ENCODE data around the gene CHRNE.
"Not testable (repeated sequence)": the region's sequence is repeated elsewhere in the genome, so short reads cannot be mapped to it uniquely, and the experiment has no call there.

CHRNE gene

DNA sequence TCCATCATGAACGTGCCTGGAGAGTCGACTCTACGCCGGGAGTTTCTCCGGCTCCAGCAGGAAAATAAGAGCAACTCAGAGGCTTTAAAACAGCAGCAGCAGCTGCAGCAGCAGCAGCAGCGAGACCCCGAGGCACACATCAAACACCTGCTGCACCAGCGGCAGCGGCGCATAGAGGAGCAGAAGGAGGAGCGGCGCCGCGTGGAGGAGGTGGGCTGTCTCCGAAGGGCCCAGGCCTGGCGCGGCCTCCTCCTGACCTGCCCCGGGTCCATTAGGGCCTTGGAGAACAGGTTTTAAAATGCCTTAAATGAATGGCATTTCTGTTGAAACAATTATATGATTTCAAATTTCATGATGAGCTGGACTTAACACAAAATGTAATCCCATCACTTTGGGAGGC, 15.3 kb downstream of the CHRNE start:
- DNase-seq (ENCODE audit: low read depth in 2 of 2), result no peak

DNA sequence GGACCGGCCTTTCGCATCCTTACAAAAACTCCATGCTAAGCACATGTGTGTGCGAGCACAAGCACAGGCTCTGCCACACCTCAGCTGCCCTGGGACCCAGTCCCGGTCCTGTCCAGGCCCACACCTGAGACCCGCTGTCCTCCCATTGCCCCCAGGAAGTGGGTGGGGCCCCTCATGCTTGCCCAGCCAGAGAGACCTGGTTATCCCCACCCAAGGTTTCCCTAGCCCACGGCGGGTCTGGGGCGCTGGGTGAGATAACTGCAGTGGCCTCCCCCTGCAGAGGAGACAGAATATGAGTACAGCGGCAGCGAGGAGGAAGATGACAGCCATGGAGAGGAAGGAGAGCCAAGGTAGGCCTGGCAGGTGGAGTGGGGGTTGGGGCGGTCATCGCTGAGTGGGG, 16.1 kb downstream of the CHRNE start:
- DNase-seq (ENCODE audit: low read depth in 2 of 2), result no peak

DNA sequence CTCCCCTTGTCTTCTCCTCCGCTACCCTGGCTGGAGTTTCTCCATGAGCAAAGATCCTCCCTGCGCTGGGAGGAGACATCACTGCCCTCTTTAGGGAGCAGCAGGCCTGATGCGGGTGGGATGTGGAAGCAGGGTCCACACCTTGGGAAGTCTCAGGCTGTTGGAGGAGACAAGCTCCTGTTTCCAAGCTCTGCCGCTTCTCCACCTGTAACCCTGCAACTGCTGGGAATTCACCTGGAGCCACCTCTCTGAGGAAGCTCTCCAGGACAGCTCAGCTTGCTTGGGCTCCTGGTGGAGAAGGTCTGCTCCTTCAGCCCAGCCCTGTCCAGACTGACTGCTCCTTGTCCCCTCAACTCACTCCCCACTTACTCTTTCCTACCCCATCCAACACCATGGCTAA, 18.4 kb downstream of the CHRNE start:
- DNase-seq (ENCODE audit: low read depth in 2 of 2), result no peak

DNA sequence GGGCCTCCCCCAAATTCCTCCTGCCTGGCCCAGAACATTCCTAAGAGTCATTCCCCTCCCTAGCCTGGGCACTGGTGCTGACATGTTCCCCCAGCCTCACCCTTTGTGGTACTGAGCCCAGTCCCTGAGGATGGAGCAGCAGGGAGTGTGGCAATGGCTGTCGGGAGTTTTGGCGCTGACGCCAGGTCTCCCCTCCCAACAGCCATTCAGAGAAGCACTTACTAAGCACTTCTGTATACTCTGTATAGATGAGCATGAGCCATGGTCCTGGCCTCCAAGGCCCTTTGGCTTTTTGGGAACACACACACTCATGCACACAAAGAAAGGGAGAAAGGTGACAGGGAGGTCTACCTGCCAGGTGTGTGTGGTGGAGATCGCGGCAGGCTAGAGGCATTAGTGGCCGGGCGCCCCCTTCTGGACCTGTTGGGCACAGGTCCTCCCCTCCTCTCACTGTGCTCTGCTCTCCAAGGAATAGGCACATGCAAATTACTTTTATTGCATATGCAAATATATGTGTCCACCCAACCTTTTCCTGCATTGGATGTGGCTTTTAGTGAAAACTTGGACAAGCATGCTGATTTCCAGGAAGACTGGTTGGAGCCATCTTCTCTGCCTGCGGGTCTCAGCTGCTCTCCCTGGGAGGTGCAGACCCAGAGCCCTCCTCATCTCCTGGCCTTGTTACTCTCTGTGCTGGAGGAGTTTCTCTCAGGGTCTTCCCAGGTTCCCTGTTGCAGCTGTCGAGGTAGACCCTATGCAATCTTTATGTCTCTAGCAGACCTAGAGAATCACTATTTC, 20.9 kb downstream of the CHRNE start:
- peak; percentile 48 to 49 for DNase-seq (ENCODE audit: low read depth in 2 of 2)

DNA sequence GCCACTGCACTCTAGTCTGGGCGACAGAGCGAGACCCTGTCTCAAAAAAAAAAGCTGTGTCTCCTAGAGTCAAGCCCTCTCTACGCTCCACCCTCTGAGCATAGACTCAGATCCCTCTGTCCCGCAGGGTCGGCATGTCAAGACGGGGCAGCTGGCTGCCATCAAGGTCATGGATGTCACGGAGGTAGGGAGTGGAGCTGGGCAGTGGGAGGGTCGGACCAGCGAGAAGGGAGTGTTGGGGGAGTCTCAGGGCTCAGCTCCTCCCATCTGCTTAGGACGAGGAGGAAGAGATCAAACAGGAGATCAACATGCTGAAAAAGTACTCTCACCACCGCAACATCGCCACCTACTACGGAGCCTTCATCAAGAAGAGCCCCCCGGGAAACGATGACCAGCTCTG, 22.0 kb downstream of the CHRNE start:
- no peak for DNase-seq (ENCODE audit: low read depth in 2 of 2)

DNA sequence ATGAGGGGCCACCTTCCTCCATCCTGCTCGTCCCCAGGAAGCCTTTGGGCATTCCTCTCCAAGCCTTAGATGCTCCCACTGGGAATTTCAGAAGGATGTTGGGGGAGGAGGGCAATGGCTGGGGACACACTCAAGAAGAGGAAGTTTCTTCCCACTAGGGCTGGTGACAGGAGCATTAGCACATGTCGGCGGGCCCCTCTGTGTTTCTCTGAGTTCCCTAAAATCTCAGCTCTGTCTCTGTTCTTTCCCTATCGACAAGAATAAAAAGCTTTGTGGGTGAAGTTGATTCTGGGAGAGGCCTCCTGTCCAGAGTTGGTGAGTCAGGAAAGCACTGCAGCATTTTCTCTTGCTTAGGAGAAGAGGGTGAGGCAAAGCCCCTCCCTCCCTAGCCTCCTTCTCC, 23.3 kb downstream of the CHRNE start:
- DNase-seq (ENCODE audit: low read depth in 2 of 2), result no peak

DNA sequence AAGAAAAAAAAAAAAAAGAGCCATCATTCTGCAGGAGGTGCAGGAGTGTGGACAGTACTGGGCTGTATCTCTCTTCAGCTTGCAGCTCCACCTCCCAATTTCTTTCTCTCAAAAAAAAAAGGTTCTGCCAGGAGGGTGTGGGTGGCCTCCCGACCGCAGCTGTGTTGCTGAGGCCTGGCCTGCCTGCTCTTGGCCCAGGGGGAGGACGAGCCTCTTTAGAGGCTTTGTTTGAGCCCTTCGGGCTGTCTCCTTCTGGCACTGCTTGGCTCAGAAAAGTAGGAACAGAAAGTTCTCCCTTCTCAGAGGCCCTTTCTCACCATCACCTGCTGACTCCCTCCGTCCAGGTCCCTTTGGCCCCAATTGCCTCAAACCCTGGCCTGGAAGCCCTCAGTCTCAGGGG, 25.8 kb downstream of the CHRNE start:
- DNase-seq (ENCODE audit: low read depth in 2 of 2), result no peak

DNA sequence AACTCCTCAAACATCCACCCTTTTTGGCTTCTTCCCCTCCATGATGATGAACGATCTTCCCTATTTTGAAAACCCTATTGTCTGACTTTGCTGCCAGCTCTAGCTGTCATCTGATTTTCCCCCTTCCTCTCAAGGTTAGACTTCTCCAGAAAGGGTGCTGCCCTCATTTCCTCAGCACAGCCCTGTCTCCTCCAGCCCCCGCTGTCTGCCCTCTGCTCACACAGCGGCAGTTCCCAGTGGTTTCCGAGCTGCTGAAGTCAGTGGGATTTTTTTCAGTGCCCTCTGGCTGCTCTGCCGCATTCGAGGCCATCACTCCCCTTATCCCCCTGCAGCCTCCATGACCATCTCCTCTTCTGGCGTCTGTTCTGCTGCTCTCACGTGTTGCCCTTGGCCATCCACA, 30.1 kb downstream of the CHRNE start:
- no peak for DNase-seq (ENCODE audit: low read depth in 2 of 2)

DNA sequence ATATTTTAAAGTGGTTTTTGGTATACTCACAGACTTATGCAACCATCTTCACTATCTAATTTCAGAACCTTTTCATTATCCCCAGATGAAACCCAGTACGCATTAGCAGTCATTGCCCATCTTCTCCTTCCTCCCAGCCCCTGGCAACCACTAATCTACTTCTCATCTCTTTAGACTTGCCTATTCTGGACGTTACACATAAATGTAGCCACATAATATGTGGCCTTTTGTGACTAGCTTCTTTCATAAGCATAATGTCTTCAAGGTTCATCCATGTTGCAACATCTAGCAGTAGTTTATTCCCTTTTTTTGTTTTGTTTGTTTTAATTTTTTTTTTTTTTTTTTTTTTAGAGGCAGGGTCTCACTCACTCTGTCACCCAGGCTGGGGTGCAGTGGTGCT, 32.0 kb downstream of the CHRNE start:
- no peak for DNase-seq (ENCODE audit: low read depth in 2 of 2)

DNA sequence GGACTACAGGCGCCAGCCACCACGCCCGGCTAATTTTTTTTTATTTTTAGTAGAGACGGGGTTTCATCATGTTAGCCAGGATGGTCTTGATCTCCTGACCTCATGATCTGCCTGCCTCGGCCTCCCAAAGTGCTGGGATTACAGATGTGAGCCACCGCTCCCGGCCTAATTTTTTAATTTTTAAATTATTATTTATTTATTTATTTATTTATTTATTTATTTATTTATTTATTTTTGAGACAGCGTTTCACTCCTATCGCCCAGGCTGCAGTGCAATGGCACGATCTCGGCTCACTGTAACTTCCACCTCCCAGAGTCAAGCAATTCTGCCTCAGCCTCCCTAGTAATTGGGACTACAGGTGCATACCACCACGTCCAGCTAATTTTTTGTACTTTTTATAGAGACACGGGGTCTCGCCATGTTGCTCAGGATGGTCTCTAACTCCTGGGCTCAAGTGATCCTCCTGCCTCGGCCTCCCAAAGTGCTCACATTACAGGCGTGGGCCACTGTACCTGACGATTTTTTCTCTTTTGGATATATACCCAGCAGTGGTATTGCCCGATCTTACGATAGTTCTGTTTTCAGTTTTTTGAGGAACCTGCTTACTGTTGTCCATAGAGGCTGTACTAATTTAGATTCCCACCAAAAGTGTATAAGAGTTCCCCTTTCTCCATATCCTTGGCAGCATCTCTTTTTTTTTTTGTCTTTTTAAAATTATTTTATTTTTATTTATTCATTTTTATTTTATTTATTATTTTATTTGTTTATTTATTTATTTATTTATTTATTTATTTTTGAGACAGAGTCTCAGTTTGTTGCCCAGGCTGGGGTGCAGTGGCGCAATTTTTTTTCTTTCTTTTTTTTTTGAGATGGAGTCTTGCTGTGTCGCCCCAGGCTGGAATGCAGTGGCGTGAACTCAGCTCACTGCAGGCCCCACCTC, 33.6 kb downstream of the CHRNE start:
- DNase-seq (ENCODE audit: low read depth in 2 of 2), result not testable (repeated sequence)

DNA sequence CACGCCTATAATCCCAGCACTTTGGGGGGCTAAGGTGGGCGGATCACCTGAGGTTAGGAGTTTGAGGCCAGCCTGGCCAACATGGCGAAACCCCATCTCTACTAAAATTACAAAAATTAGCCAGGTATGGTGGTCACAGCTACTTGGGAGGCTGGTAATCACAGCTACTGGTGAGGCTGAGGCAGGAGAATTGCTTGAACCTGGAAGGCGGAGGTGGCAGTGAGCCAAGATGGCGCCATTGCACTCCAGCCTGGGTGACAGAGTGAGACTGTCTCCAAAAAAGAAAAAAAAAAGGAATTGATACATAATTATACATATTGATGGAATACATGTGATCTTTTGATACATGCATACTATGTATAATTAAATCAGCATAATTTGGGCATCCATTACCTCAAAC, 35.4 kb downstream of the CHRNE start:
- not testable (repeated sequence) for DNase-seq (ENCODE audit: low read depth in 2 of 2)

DNA sequence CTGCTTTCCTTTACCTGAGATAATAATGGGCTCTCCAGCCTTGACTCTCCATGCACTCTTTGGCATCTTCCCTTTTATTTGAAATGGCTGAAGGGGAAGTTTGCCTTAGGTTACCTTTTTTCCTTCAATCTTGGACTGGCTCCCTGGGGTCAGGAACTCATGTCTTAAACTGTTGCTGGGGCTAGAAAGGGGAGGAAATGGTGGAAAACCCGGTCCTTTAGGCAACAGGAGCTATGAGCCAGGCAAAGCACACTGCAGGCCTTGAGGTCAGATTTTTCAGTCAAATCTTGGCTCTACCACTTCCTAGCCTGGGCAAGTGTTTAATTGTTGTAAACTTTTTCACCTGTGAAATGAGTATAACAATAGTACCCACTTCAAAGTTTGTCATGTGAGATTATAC, 39.6 kb downstream of the CHRNE start:
- DNase-seq (ENCODE audit: low read depth in 2 of 2), result no peak

DNA sequence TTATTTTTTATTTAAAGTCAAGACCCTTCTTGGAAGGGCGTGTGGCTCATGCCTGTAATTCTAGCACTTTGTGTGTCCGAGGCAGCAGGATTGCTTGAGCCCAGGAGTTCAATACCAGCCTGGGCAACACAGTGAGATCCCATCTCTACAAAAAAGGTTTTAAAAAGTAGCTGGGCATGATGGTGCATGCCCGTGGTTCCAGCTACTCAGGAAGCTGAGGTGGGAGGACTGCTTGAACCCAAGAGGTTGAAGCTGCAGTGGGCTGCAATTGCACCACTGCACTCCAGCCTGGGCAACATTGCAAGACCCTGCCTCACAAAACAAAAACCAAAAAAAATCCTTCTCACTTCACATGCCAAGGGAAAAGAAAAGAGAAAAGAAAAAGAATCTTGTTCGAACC, 40.2 kb downstream of the CHRNE start:
- DNase-seq (ENCODE audit: low read depth in 2 of 2), result no peak

DNA sequence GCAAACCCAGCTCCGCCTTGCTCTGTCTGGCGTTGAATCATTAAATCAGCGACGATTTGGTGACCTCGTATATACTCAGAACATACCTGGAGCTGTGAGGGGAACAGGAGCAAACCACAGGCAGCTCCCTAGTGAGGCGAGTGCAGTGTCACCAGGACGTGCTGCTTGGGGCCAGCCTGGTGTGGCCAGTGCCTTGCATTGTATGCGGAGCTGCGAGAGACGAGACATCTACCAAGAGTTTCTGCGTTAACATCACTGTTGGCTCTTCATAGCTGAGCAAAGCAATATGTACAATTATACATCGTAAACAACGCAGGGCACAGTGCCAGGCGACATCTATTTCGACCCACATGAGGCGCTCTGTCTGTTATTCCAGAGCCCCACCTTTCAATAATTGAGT, 41.8 kb downstream of the CHRNE start:
- DNase-seq (ENCODE audit: low read depth in 2 of 2), result no peak

DNA sequence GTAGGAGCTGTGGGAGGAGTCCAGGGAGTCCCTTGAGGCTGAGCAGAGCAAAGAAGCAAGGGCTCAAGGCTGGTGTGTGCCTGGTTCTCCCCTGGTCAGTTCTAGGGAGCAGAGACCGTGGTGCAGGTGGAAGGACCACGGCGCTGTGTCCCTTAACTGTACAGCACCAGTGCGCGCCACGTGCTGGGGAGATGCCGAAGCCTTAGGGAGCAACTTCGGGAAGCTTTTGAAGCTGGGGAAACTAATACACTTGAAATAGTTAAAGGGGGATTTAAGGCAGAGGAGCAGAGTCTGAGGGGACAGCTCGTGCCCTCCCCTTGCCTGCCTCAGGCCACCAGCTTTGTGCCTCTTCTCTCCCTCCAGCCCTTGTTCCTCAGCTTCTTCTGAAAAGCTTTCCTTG, 42.2 kb downstream of the CHRNE start:
- DNase-seq (ENCODE audit: low read depth in 2 of 2), result no peak

DNA sequence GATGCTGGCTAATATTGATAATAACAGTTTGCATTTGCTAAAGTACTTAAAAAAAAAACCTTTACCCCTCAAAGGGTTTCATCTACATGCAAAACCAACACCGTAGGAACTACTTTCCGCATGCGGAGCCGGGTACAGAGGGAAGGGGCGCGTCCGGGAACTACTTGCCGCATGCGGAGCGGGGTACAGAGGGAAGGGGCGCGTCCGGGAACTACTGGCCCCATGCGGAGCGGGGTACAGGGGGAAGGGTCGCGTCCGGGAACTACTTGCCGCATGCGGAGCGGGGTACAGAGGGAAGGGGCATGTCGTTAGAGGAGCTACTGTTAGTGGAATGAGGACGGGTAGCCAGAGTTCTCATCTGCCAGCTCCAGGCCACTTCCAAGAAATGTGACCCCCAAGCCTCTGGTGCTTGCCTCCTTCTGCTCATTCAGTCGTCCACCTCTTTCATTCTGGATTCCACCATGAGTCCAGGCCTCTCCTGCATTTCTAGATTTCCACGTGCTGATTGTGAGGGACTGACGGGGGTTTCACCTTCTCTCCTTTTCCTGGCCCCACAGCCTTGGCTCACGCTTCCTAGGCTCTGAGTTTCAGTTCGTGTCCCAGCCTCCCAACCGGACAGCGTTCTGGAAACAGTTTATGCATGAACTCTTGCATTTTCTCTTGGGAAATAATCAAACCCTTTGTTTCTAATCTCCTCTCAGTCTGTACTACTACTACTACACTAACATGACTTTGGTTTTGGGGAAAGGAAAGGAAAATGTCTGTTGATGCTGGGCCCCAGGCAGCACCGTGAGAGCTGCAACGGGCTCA, 42.9 kb downstream of the CHRNE start:
- DNase-seq (ENCODE audit: low read depth in 2 of 2), result no peak

DNA sequence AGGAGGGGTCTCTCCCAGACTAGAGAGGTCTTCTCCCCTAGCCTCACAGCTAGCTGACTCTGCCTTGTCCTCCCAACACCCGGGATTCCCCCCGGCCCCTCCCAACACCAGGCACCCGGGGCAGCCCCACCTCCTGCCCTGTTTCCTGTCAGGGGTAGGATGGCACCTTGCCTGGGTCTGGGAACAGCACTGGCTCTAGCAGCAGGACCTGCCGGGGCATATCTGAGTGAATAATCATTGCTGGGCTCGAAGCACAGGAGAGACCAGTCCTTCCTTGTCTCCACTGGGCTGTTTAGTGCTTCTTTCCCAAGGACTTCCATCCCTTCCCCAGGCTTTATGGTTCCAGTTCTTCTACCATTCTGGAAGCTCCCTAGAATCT, 44.0 kb downstream of the CHRNE start:
- no peak for DNase-seq (ENCODE audit: low read depth in 2 of 2)

DNA sequence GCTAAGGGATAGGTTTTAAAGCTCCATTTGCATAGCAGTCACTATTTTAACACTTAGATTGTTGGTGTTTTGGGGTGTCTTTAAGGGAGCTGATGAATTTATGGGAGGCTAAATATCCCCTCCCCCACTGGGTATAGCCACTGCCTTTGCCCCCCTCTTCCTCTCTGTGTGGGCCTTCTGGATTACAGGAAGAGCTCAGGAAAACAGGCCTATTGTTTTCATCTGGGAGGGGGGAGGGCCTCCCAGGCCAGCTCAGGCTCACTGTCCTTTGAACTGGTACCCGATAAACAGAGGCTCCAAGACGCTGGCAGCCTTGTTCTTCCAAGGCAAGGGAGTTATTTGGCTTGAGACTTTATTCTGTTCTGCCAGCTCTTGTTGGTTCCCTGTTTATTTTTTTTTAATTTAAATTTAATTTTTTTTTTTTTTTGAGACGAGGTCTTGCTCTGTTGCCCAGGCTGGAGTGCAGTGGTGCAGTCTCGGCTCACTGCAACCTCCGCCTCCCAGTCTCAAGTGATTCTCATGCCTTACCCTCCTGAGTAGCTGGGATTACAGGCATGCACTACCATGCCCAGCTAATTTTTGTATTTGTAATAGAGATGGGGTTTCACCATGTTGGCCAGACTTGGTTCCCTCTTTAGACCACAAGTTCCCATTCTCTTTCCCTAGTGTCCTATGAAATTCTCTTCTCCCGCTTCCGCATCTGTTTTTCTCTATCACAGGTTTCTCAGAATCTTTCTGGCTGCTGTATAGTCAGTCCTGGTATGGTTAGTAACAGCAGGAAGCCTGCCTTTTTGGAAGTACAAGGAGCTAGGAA, 44.6 kb downstream of the CHRNE start:
- DNase-seq (ENCODE audit: low read depth in 2 of 2), result no peak

DNA sequence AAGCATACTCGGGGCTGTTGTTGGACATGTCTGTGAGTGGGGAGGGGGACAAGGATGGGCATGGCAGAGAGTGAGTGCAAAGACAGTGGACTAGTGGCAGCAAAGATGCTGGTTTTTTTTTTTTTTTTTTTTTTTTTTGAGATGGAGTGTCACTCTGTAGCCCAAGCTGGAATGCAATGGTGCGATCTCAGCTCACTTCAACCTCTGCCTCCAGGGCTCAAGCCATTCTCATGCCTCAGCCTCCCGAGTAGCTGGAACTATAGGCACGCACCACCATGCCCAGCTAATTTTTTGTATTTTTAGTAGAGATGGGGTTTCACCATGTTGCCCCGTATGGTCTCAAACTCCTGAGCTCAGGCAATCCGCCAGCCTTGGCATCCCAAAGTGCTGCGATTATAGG, 45.6 kb downstream of the CHRNE start:
- DNase-seq (ENCODE audit: low read depth in 2 of 2), result not testable (repeated sequence)

DNA sequence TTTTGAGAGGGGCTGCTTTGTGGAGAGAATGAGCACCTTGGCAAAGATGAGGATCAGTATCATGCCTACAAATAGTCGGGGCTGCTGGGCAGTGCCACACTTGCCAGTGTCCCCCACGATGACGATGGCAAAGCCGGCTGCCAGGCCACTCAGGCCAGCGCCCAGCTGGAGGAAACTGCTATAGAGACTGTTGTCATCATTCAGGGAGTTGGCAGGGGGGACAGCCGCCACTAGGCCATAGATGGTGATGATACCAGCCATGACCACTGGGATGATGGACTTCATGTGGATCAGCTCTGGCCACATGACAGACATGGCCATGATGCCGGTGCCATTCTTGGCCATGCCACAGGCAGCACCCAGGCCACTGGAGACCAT, 46.0 kb downstream of the CHRNE start:
- no peak for DNase-seq (ENCODE audit: low read depth in 2 of 2)

DNA sequence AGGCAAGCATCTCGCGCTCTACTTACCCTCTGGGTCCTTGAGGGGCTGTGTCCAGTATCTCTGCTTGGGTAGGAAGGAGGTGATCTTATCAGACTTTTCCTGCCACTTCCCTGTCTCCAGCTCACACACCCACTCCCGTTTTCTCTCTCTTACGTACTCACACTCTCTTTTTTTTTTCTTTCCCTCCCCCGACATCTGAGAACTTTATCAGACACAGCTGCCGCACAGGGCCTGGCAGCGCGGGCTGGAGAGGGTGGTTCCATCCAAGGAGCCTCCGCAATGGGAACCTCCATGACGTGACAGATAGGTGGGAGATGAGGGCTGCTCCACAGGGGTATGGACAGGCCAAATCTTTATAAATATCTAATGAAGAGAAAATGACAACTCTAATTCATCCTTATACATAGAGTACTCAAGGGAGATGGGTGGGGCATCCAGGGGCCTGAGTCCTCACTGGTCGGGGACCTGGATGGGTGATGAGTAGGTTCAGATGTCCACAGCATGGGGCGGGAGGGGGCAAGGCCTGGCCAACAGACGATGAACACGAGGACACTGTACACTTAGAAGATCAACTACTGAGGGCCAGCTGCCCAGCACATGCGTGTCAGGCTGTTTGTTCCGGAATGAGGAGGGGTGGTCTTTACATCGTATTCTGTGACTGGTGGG, 46.5 kb downstream of the CHRNE start:
- no peak for DNase-seq (ENCODE audit: low read depth in 2 of 2)

Data from activated CD4-positive, alpha-beta T cell treated with anti-CD3 and anti-CD28 coated beads for 24 hours (primary cell).